Measurements from ENCODE around the gene TGM5. TPM values are rescaled to one million over a fixed set of nuclear protein-coding genes. Genes with fewer than 3 reads are reported as not detected.

Gene TGM5
- total RNA-seq, 1 donor from 2014 or later = not detected

- Mint-ChIP-seq H3K27me3 (ENCODE audit: unreplicated experiment) (no peaks in the 10 kb centered on the region), H3K4me3 (ENCODE audit: unreplicated experiment) (peak overlapping the region; percentile 19), H3K27ac (ENCODE audit: unreplicated experiment) (no peak overlapping the region), H3K4me1 (ENCODE audit: unreplicated experiment) (no peaks in the 10 kb centered on the region), H3K36me3 (ENCODE audit: low read depth, unreplicated experiment) (peaks cover 25% of the 10 kb centered on the region), H3K9me3 (ENCODE audit: unreplicated experiment) (no peaks in the 10 kb centered on the region)
- no peak for DNase-seq (ENCODE audit: low spot score)
- no peak for TF ChIP-seq CTCF (IDR thresholded peaks at IDR 0.05; ENCODE audit: unreplicated experiment)
Observed at GRCh38 chr15:43196760-43197548, 69.8 kb downstream of the TGM5 start.

GRCh38 chr15:43194795-43195194 lies 71.9 kb downstream of the TGM5 start:
- no peak for DNase-seq (ENCODE audit: low spot score)
- no peak for TF ChIP-seq CTCF (IDR thresholded peaks at IDR 0.05; ENCODE audit: unreplicated experiment)
- no peaks in the 10 kb centered on the region for H3K27me3 Mint-ChIP-seq (ENCODE audit: unreplicated experiment)
- no peaks in the 10 kb centered on the region for H3K9me3 Mint-ChIP-seq (ENCODE audit: unreplicated experiment)
- H3K4me1 Mint-ChIP-seq (ENCODE audit: unreplicated experiment) = no peaks in the 10 kb centered on the region
- peaks cover 25% of the 10 kb centered on the region for H3K36me3 Mint-ChIP-seq (ENCODE audit: low read depth, unreplicated experiment)
- no peak overlapping the region for H3K4me3 Mint-ChIP-seq (ENCODE audit: unreplicated experiment)
- no peak overlapping the region for H3K27ac Mint-ChIP-seq (ENCODE audit: unreplicated experiment)

DNA sequence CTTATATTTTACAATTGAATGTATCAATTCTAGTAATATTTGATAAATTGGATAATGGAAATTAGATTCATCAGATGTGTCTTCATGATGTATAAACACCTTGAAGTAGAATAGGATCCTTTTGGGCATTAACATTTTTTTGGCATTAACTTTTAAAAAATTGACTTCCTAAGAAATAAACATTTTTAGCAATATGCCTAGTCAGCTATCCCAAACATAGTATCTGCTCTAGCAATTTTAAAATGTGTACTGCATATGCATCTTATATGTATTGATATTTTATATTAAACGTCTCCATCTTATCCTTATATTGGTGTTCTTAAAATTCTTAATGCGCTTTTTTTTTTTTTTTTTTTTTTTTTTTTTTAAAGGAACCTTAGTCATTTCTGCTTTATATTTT lies 73.0 kb downstream of the TGM5 start:
- Mint-ChIP-seq H3K4me1 (ENCODE audit: unreplicated experiment) (no peaks in the 10 kb centered on the region), H3K9me3 (ENCODE audit: unreplicated experiment) (no peaks in the 10 kb centered on the region), H3K27ac (ENCODE audit: unreplicated experiment) (no peak overlapping the region), H3K4me3 (ENCODE audit: unreplicated experiment) (no peak overlapping the region), H3K27me3 (ENCODE audit: unreplicated experiment) (no peaks in the 10 kb centered on the region), H3K36me3 (ENCODE audit: low read depth, unreplicated experiment) (peaks cover 25% of the 10 kb centered on the region)
- no peak for TF ChIP-seq CTCF (IDR thresholded peaks at IDR 0.05; ENCODE audit: unreplicated experiment)
- no peak for DNase-seq (ENCODE audit: low spot score)

- Mint-ChIP-seq H3K27me3 (ENCODE audit: unreplicated experiment) (peaks cover 3% of the 10 kb centered on the region), H3K36me3 (ENCODE audit: low read depth, unreplicated experiment) (peaks cover 7% of the 10 kb centered on the region), H3K4me3 (ENCODE audit: unreplicated experiment) (no peak overlapping the region), H3K27ac (ENCODE audit: unreplicated experiment) (no peak overlapping the region), H3K4me1 (ENCODE audit: unreplicated experiment) (peaks cover 4% of the 10 kb centered on the region), H3K9me3 (ENCODE audit: unreplicated experiment) (no peaks in the 10 kb centered on the region)
- DNase-seq (ENCODE audit: low spot score) = no peak
- TF ChIP-seq CTCF (IDR thresholded peaks at IDR 0.05; ENCODE audit: unreplicated experiment) = no peak
Observed at GRCh38 chr15:43190178-43190577, 76.5 kb downstream of the TGM5 start.

- Mint-ChIP-seq H3K27ac (ENCODE audit: unreplicated experiment) (no peak overlapping the region), H3K36me3 (ENCODE audit: low read depth, unreplicated experiment) (peaks cover 7% of the 10 kb centered on the region), H3K4me1 (ENCODE audit: unreplicated experiment) (peaks cover 4% of the 10 kb centered on the region), H3K9me3 (ENCODE audit: unreplicated experiment) (no peaks in the 10 kb centered on the region), H3K4me3 (ENCODE audit: unreplicated experiment) (no peak overlapping the region), H3K27me3 (ENCODE audit: unreplicated experiment) (peaks cover 3% of the 10 kb centered on the region)
- DNase-seq (ENCODE audit: low spot score) = no peak
- no peak for TF ChIP-seq CTCF (IDR thresholded peaks at IDR 0.05; ENCODE audit: unreplicated experiment)
Observed at GRCh38 chr15:43189296-43189695, 77.4 kb downstream of the TGM5 start.
